ENCODE data around the gene PHACTR1.

GRCh38 chr6:12806796-12807195, 90.2 kb downstream of the PHACTR1 start:
- TF ChIP-seq CTCF (conservative IDR thresholded peaks at IDR 0.05; ENCODE audit: low read depth, low read length) (no peak), EZH2 (IDR thresholded peaks at IDR 0.05; ENCODE audit: borderline replicate concordance, low read depth, low read length, poor library complexity, severe bottlenecking) (no peak)
